ENCODE measurements around the gene CHN1.

The CHN1 gene

GRCh38 chr2:174786066-174786725, 219.0 kb downstream of the CHN1 start:
- no peak for DNase-seq (ENCODE audit: low spot score)

- no peak for DNase-seq (ENCODE audit: low spot score)
These were observed 219.7 kb downstream of the CHN1 start for GRCh38 chr2:174785481-174785880.

- DNase-seq (ENCODE audit: low spot score), result no peak
These were observed 220.3 kb downstream of the CHN1 start for GRCh38 chr2:174784909-174785308.

- DNase-seq (ENCODE audit: low spot score), result peak; percentile 41
These were observed 220.9 kb downstream of the CHN1 start for GRCh38 chr2:174784316-174784715.

- DNase-seq (ENCODE audit: low spot score), result no peak
These were observed 223.2 kb downstream of the CHN1 start for GRCh38 chr2:174781996-174782395.

- no peak for DNase-seq (ENCODE audit: low spot score)
These were observed 223.9 kb downstream of the CHN1 start for GRCh38 chr2:174781298-174781697.

- DNase-seq (ENCODE audit: low spot score), result no peak
These were observed 224.3 kb downstream of the CHN1 start for GRCh38 chr2:174780856-174781255.

- peak; percentile 18 for DNase-seq (ENCODE audit: low spot score)
These were observed 224.9 kb downstream of the CHN1 start for GRCh38 chr2:174780191-174780840.

GRCh38 chr2:174779361-174779928, 225.7 kb downstream of the CHN1 start:
- DNase-seq (ENCODE audit: low spot score), result peak; percentile 71

- peak; percentile 99 for DNase-seq (ENCODE audit: low spot score)
These were observed 226.8 kb downstream of the CHN1 start for GRCh38 chr2:174778085-174778981.

GRCh38 chr2:174777347-174778084, 227.7 kb downstream of the CHN1 start:
- no peak for DNase-seq (ENCODE audit: low spot score)

GRCh38 chr2:174776675-174777074, 228.5 kb downstream of the CHN1 start:
- no peak for DNase-seq (ENCODE audit: low spot score)

- DNase-seq (ENCODE audit: low spot score), result no peak
These were observed 229.0 kb downstream of the CHN1 start for GRCh38 chr2:174776223-174776622.

GRCh38 chr2:174775571-174775980, 229.6 kb downstream of the CHN1 start:
- peak; percentile 26 for DNase-seq (ENCODE audit: low spot score)

GRCh38 chr2:174774886-174775285, 230.3 kb downstream of the CHN1 start:
- no peak for DNase-seq (ENCODE audit: low spot score)

GRCh38 chr2:174773215-174773614, 232.0 kb downstream of the CHN1 start:
- no peak for DNase-seq (ENCODE audit: low spot score)

- DNase-seq (ENCODE audit: low spot score), result no peak
These were observed 232.7 kb downstream of the CHN1 start for GRCh38 chr2:174772472-174772801.

- DNase-seq (ENCODE audit: low spot score), result peak; percentile 83
These were observed 233.3 kb downstream of the CHN1 start for GRCh38 chr2:174771631-174772471.

GRCh38 chr2:174771136-174771535, 234.0 kb downstream of the CHN1 start:
- DNase-seq (ENCODE audit: low spot score), result no peak

GRCh38 chr2:174768557-174768956, 236.6 kb downstream of the CHN1 start:
- DNase-seq (ENCODE audit: low spot score), result no peak

- DNase-seq (ENCODE audit: low spot score), result no peak
These were observed 238.9 kb downstream of the CHN1 start for GRCh38 chr2:174766271-174766670.
